ENCODE measurements around the gene C4BPB. TPM values are rescaled to one million over a fixed set of nuclear protein-coding genes. Genes with fewer than 3 reads are reported as not detected.

The C4BPB gene
- total RNA-seq, 1 donor from 2014 or later: 6.6 TPM

DNA sequence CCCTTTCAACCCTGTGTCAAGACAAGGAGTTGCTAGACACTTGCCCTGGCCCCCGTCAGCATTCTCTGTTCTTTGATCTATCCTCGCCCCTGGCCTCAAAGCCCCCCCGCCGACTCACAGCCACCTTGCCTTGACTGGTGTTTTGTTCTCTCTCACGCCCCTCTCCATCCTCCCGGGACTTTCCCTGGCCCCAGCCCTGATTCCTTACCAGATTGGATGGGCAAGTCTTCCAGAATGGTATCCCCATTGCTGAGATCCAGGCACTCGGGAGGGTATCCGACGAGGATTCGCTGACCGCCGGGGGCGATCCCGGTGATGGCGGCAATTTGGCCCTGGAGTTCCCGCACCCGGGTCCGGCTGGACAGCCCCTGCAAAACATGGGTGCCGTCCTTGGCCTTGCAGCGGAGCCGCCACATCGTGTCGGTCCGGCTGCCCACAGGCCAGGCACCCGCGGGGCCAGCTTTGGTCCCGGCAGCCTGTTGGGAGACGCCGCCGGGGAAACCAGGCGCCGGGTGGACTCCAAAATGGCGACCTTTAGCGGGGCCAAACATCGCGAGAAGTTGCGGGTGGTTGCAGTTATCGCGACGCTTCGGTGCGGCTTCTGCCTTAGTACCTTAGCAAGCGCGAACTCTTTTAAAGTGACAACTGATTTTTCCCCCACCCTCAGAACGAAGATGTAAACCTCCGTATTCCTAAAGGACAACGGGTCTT is 38.0 kb upstream of the C4BPB start:
- peak; percentile 90 for DNase-seq (ENCODE audit: low spot score)
- Mint-ChIP-seq H3K27me3 (ENCODE audit: unreplicated experiment) (peaks cover 8% of the 10 kb centered on the region), H3K9me3 (ENCODE audit: unreplicated experiment) (no peaks in the 10 kb centered on the region), H3K36me3 (ENCODE audit: low read depth, unreplicated experiment) (peaks cover 3% of the 10 kb centered on the region), H3K4me1 (ENCODE audit: unreplicated experiment) (peaks cover 22% of the 10 kb centered on the region), H3K27ac (ENCODE audit: unreplicated experiment) (peak overlapping the region; percentile 96), H3K4me3 (ENCODE audit: unreplicated experiment) (peak overlapping the region; percentile 100)
- TF ChIP-seq, protein P1, sequence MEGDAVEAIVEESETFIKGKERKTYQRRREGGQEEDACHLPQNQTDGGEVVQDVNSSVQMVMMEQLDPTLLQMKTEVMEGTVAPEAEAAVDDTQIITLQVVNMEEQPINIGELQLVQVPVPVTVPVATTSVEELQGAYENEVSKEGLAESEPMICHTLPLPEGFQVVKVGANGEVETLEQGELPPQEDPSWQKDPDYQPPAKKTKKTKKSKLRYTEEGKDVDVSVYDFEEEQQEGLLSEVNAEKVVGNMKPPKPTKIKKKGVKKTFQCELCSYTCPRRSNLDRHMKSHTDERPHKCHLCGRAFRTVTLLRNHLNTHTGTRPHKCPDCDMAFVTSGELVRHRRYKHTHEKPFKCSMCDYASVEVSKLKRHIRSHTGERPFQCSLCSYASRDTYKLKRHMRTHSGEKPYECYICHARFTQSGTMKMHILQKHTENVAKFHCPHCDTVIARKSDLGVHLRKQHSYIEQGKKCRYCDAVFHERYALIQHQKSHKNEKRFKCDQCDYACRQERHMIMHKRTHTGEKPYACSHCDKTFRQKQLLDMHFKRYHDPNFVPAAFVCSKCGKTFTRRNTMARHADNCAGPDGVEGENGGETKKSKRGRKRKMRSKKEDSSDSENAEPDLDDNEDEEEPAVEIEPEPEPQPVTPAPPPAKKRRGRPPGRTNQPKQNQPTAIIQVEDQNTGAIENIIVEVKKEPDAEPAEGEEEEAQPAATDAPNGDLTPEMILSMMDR (IDR thresholded peaks at IDR 0.05; ENCODE audit: unreplicated experiment): no peak

DNA sequence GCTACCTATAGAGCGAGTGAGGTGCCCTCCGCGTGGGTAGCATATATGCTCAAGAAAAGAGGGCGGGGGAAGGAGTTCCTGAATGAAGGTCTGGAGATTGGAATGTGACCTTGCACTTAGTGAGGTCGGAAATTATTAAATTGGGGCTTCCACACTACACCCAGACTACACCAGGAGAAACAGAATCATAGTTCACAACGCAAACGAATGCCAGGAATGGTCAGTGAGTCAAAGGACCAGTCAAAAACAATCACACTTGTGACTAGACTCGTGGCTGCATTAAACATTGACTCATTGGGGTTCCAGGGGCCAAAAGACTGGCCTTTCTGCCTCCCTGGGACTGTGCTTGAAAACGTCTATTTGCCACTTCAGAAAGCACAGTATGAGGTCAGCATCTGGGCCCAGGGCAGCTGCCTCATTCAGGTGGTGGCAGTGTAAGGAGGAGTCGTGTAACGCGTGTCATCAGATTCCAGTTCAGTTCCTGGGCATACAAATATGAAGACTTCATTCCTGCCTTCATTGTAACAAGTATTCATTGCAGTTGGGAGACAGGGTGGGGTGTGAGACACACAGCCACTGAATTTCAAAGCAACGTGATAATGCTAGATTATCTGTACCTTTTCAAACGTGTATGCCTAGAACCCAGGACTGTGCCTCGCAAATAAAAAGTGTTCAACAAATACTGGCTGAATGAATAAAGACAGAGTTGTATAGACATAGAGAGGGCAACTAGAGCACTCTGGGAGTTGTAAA is 37.3 kb upstream of the C4BPB start, which contains the start of gene YOD1:
YOD1 (minus strand) TSS at position 18 of the 753 bp plus-strand sequence. CDS start 178 bp downstream, outside the sequence.
- H3K4me1 Mint-ChIP-seq (ENCODE audit: unreplicated experiment): peaks cover 23% of the 10 kb centered on the region

DNA sequence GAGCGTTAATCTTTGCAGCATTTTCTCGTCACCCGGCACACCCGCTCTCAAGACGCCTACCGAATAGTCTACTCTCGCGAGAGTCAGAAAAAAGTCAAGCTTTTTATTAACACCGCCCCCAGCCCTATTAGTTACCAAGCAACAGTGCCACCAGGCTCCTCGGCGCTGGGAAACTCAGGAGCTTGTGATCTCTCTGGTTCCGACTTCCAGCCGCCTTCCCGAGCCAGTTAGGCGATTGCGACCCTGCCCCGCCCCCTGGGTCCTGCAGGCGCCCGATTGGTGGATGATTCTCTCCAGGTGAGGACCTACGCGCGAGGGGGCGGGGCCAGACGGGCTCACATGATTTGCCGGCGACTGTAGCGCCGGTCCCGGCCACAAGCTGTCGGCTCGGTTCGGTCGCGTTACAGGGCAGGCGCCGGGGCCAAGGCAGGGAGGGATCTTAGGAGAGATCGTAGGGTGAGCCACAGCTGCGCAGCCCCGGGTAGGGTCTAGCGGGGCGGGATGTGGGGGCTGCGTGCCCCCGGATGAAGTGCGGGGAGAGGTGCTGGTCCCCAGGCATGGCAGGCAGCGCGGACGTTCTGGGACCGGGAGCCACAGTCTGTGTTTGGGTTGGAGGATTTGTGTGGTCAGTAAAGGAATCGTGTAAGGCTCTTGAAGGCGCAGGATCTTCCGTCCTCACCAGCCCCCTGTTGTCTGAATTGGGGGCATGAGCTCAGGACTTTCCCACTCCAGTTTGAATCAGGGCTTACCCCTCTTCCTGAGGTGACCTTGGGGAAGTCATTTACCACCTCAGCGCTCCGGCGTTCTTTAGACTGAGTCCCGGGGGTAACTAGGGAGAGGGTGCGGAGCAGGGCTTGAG is 35.5 kb upstream of the C4BPB start, which contains the start of gene PFKFB2:
PFKFB2 (plus strand) TSS at position 365 of the 859 bp plus-strand sequence. CDS start 1,443 bp downstream, outside the sequence.
- Mint-ChIP-seq H3K27me3 (ENCODE audit: unreplicated experiment) (peaks cover 8% of the 10 kb centered on the region), H3K9me3 (ENCODE audit: unreplicated experiment) (no peaks in the 10 kb centered on the region)

More for the DNA sequence above, 37.3 kb upstream of the C4BPB start, which contains the start of gene YOD1:
- peaks cover 3% of the 10 kb centered on the region for H3K36me3 Mint-ChIP-seq (ENCODE audit: low read depth, unreplicated experiment)
- no peaks in the 10 kb centered on the region for H3K9me3 Mint-ChIP-seq (ENCODE audit: unreplicated experiment)
- peak within 1 kb of the TSS; percentile 100 for H3K4me3 Mint-ChIP-seq (ENCODE audit: unreplicated experiment)
- TF ChIP-seq, protein P1 (IDR thresholded peaks at IDR 0.05; ENCODE audit: unreplicated experiment): no peak
- H3K27me3 Mint-ChIP-seq (ENCODE audit: unreplicated experiment): peaks cover 8% of the 10 kb centered on the region
- no peak for DNase-seq (ENCODE audit: low spot score)
- peak within 1 kb of the TSS; percentile 96 for H3K27ac Mint-ChIP-seq (ENCODE audit: unreplicated experiment)

DNA sequence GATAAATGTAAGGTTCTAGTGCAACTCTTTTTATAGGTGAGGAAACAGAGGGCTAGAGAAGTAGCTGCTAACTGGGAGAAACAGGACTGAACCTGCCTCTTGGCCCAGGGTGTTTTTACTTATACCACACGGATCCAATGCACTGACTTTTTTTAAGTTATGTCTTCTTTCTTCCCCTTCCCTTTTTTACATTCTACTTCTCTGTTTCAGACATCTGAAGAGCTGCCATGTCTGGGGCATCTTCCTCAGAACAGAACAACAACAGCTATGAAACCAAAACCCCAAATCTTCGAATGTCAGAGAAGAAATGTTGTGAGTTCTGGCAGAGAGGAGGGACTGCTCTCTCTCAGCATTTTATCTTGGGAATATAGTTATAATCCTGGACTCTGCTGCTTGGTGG is 34.2 kb upstream of the C4BPB start:
- H3K36me3 Mint-ChIP-seq (ENCODE audit: low read depth, unreplicated experiment): no peaks in the 10 kb centered on the region
- peaks cover 8% of the 10 kb centered on the region for H3K27me3 Mint-ChIP-seq (ENCODE audit: unreplicated experiment)
- peaks cover 22% of the 10 kb centered on the region for H3K4me1 Mint-ChIP-seq (ENCODE audit: unreplicated experiment)
- no peak for DNase-seq (ENCODE audit: low spot score)
- TF ChIP-seq, protein P1 (IDR thresholded peaks at IDR 0.05; ENCODE audit: unreplicated experiment): no peak
- H3K4me3 Mint-ChIP-seq (ENCODE audit: unreplicated experiment): no peak overlapping the region
- H3K27ac Mint-ChIP-seq (ENCODE audit: unreplicated experiment): no peak overlapping the region
- H3K9me3 Mint-ChIP-seq (ENCODE audit: unreplicated experiment): no peaks in the 10 kb centered on the region

More for the DNA sequence above, 35.5 kb upstream of the C4BPB start, which contains the start of gene PFKFB2:
- peak within 1 kb of the TSS; percentile 92 for H3K27ac Mint-ChIP-seq (ENCODE audit: unreplicated experiment)
- TF ChIP-seq, protein P1 (IDR thresholded peaks at IDR 0.05; ENCODE audit: unreplicated experiment): peak; percentile 14
- H3K36me3 Mint-ChIP-seq (ENCODE audit: low read depth, unreplicated experiment): peaks cover 3% of the 10 kb centered on the region
- H3K4me1 Mint-ChIP-seq (ENCODE audit: unreplicated experiment): peaks cover 25% of the 10 kb centered on the region
- peak; percentile 95 for DNase-seq (ENCODE audit: low spot score)
- H3K4me3 Mint-ChIP-seq (ENCODE audit: unreplicated experiment): peak within 1 kb of the TSS; percentile 87
